H1 (cell line): ENCODE measurements around the gene IL19. TPM values are rescaled to one million over a fixed set of nuclear protein-coding genes. Genes with fewer than 3 reads are reported as not detected.

ENCODE experiments used
- CTCF ChIA-PET: fragments of 300-600 bp; sonication (Branson Sonifier 250); formaldehyde crosslinking; loops from one replicate; lab custom pipeline; 2021; ENCODE audit not compliant: partially characterized antibody; lab: Charles Lee
- POLR2A ChIA-PET: fragments of 300-600 bp; sonication (Branson Sonifier 250); formaldehyde crosslinking; loops from one replicate; lab custom pipeline; 2021; ENCODE audit warnings: inconsistent platforms; ENCODE audit not compliant: partially characterized antibody; lab: Charles Lee
- DNase-seq, 2 experiments: peaks; one replicate each; pipeline versions ENCODE4 v3.0.0 to v3.0.0-alpha.2; 2010 to 2022; ENCODE audit warnings: low spot score in 2 of 2, low read depth in 1 of 2, mixed read lengths in 1 of 2
- FAIRE-seq: peaks from 2 replicates; lab custom pipeline; 2011; peaks lifted over from hg19 to GRCh38; lab: Jason Lieb, UNC
- H2AFZ ChIP-seq: 2 replicates; pipeline ENCODE4 v1.8.1; 2012; ENCODE audit warnings: low read length, inconsistent platforms
- H2AK5ac ChIP-seq: 2 replicates; pipeline ENCODE4 v1.6.1; 2013; ENCODE audit warnings: low read depth, low read length
- H2BK120ac ChIP-seq: replicated peaks from 2 replicates; pipeline ENCODE3; 2013; ENCODE audit warnings: low read depth, low read length, inconsistent platforms
- H2BK12ac ChIP-seq: 2 replicates; pipeline ENCODE4 v1.6.1; 2013; ENCODE audit warnings: low read depth, low read length
- H2BK15ac ChIP-seq: 2 replicates; pipeline ENCODE4 v1.6.1; 2013; ENCODE audit warnings: low read length
- H2BK20ac ChIP-seq: 2 replicates; pipeline ENCODE4 v1.6.1; 2013; ENCODE audit warnings: low read length
- H2BK5ac ChIP-seq: 2 replicates; pipeline ENCODE4 v1.6.1; 2013; ENCODE audit warnings: low read depth, low read length
- H3K14ac ChIP-seq: 2 replicates; pipeline ENCODE4 v1.6.1; 2013; ENCODE audit warnings: inconsistent platforms; ENCODE audit not compliant: insufficient read length
- H3K18ac ChIP-seq: 2 replicates; pipeline ENCODE4 v1.6.1; 2013; ENCODE audit warnings: low read length; ENCODE audit errors: extremely low read depth
- H3K23ac ChIP-seq: 2 replicates; pipeline ENCODE4 v1.6.1; 2013; ENCODE audit warnings: inconsistent platforms; ENCODE audit not compliant: insufficient read length
- H3K23me2 ChIP-seq: 2 replicates; pipeline ENCODE4 v1.6.1; 2013; ENCODE audit warnings: low read depth, low read length
- H3K27ac ChIP-seq: 2 replicates; pipeline ENCODE4 v1.6.1; 2011; ENCODE audit warnings: low read depth, low read length, inconsistent platforms
- H3K27me3 ChIP-seq, 4 experiments: replicated peaks in 1 of 4; 1 replicate in 1 of 4; 2 replicates in 3 of 4; pipeline versions ENCODE4 v1.6.1 to v1.8.1; 2011 to 2013; ENCODE audit warnings: low read length in 3 of 4, mild to moderate bottlenecking in 3 of 4, inconsistent platforms in 2 of 4, mixed read lengths in 2 of 4, moderate library complexity in 1 of 4; ENCODE audit not compliant: control insufficient read depth in 3 of 4, insufficient read depth in 3 of 4; ENCODE audit errors: extremely low read depth in 1 of 4
- H3K36me3 ChIP-seq, 4 experiments: 2 replicates each; pipeline versions ENCODE4 v1.6.1 to v1.8.1; 2011 to 2013; ENCODE audit warnings: mild to moderate bottlenecking in 4 of 4, low read length in 3 of 4, moderate library complexity in 2 of 4, control low read depth in 1 of 4, inconsistent platforms in 1 of 4; ENCODE audit not compliant: insufficient read depth in 4 of 4, control insufficient read depth in 2 of 4
- H3K4ac ChIP-seq: replicated peaks from 2 replicates; pipeline ENCODE3; 2013; ENCODE audit warnings: low read length, low read depth, mixed read lengths, inconsistent platforms; ENCODE audit not compliant: insufficient read length
- H3K4me1 ChIP-seq, 4 experiments: replicated peaks in 1 of 4; 1 replicate in 1 of 4; 2 replicates in 3 of 4; pipeline versions ENCODE4 v1.6.1 to v1.8.1; 2011 to 2013; ENCODE audit warnings: low read length in 3 of 4, inconsistent platforms in 2 of 4, mixed read lengths in 1 of 4; ENCODE audit not compliant: insufficient read depth in 4 of 4, control insufficient read depth in 3 of 4
- H3K4me2 ChIP-seq, 2 experiments: 2 replicates each; pipeline versions ENCODE4 v1.6.1 to v1.8.1; 2011 to 2013; ENCODE audit warnings: low read depth in 2 of 2, low read length in 2 of 2, control low read depth in 1 of 2, inconsistent platforms in 1 of 2, mild to moderate bottlenecking in 1 of 2; ENCODE audit not compliant: insufficient read depth in 1 of 2
- H3K4me3 ChIP-seq, 4 experiments: fragments of 200-600, 300-600 bp in 1 of 4; sonication (generic), shearing (Covaris generic), sonication (Bioruptor Twin) in 1 of 4; 2 replicates each; pipeline versions ENCODE4 v1.5.1 to v1.8.1; 2011 to 2016; ENCODE audit warnings: low read length in 4 of 4, low read depth in 3 of 4, control low read depth in 2 of 4, inconsistent platforms in 2 of 4, mild to moderate bottlenecking in 2 of 4, mixed read lengths in 1 of 4, moderate library complexity in 1 of 4; ENCODE audit not compliant: insufficient read depth in 2 of 4; ENCODE audit errors: extremely low read depth in 1 of 4
- H3K56ac ChIP-seq: replicated peaks from 2 replicates; pipeline ENCODE3; 2013; ENCODE audit warnings: low read depth, mild to moderate bottlenecking, mixed read lengths, low read length, inconsistent platforms; ENCODE audit not compliant: insufficient read length
- H3K79me1 ChIP-seq: 2 replicates; pipeline ENCODE4 v1.6.1; 2013; ENCODE audit warnings: low read depth, low read length, control low read depth
- H3K79me2 ChIP-seq, 2 experiments: 2 replicates each; pipeline versions ENCODE4 v1.6.1 to v1.8.1; 2012 to 2013; ENCODE audit warnings: low read length in 2 of 2, mild to moderate bottlenecking in 2 of 2, inconsistent platforms in 1 of 2; ENCODE audit not compliant: insufficient read depth in 2 of 2, control insufficient read depth in 1 of 2
- H3K9ac ChIP-seq, 4 experiments: replicated peaks in 1 of 4; 1 replicate in 1 of 4; 2 replicates in 3 of 4; pipeline versions ENCODE4 v1.6.1 to v1.8.1; 2011 to 2013; ENCODE audit warnings: low read depth in 3 of 4, low read length in 3 of 4, control low read depth in 2 of 4, mild to moderate bottlenecking in 2 of 4, moderate library complexity in 2 of 4, inconsistent platforms in 1 of 4; ENCODE audit errors: extremely low read depth in 1 of 4
- H3K9me3 ChIP-seq, 2 experiments: 2 replicates each; pipeline versions ENCODE4 v1.6.1 to v1.8.1; 2012 to 2013; ENCODE audit warnings: mild to moderate bottlenecking in 2 of 2, moderate library complexity in 2 of 2, control low read depth in 1 of 2, inconsistent platforms in 1 of 2, low read depth in 1 of 2, low read length in 1 of 2, mixed read lengths in 1 of 2; ENCODE audit not compliant: insufficient read depth in 2 of 2
- H4K20me1 ChIP-seq, 2 experiments: replicated peaks in 1 of 2; 2 replicates each; pipeline versions ENCODE3 to v1.8.1; 2011 to 2013; ENCODE audit warnings: inconsistent platforms in 2 of 2, low read length in 2 of 2, mild to moderate bottlenecking in 1 of 2; ENCODE audit not compliant: insufficient read depth in 2 of 2, control insufficient read depth in 1 of 2
- H4K5ac ChIP-seq: 2 replicates; pipeline ENCODE4 v1.6.1; 2013; ENCODE audit warnings: low read length, low read depth, mixed read lengths, inconsistent platforms; ENCODE audit not compliant: insufficient read length
- H4K8ac ChIP-seq: 2 replicates; pipeline ENCODE4 v1.8.0; 2013; ENCODE audit warnings: mild to moderate bottlenecking, moderate library complexity, low read length, inconsistent platforms; ENCODE audit not compliant: insufficient read depth; ENCODE audit errors: extremely low read depth
- H4K91ac ChIP-seq: replicated peaks from 2 replicates; pipeline ENCODE3; 2013; ENCODE audit warnings: low read length, mixed read lengths, inconsistent platforms; ENCODE audit not compliant: insufficient read length
- SUZ12 ChIP-seq: fragments of 200-600 bp; sonication (generic); IDR thresholded peaks from 2 replicates; pipeline ENCODE4 v1.6.1; 2012; ENCODE audit warnings: mild to moderate bottlenecking, inconsistent platforms, low read length, moderate library complexity, mixed read lengths
- ZNF274 ChIP-seq: IDR thresholded peaks from 2 replicates; pipeline ENCODE4 v1.7.0; 2012; ENCODE audit warnings: low read length, borderline replicate concordance; ENCODE audit errors: extremely low read depth
- WGBS, 2 experiments: shearing (Covaris generic) in 1 of 2; methylation state at CpG; one replicate each; pipeline versions ENCODE4 v1.1.6 to v1.1.7; 2013 to 2015; ENCODE audit warnings: low lambda C conversion rate in 2 of 2, mixed read lengths in 2 of 2, inconsistent platforms in 1 of 2, low coverage in 1 of 2, missing lambda C conversion rate in 1 of 2; ENCODE audit not compliant: insufficient replicate concordance in 2 of 2, insufficient coverage in 1 of 2, insufficient read length in 1 of 2; ENCODE audit errors: extremely low coverage in 1 of 2, missing lambda C conversion rate in 1 of 2; 5-methylcytosine and 5-hydroxymethylcytosine counted together
- polyA plus RNA-seq, 7 experiments: library from polyadenylated mRNA; depleted of rRNA in 3 of 7; stranded (reverse) in 5 of 7; unstranded in 2 of 7; fragments of >200 nt in 5 of 7; fragments of 200-250 nt in 2 of 7; gene quantifications; 1 replicate in 5 of 7; 2 replicates in 1 of 7; 4 replicates in 1 of 7; pipeline versions ENCODE4 v1.2.1 to v1.2.3, GENCODE V29; 2011 to 2013; ENCODE audit warnings: missing spikeins in 2 of 7, mixed read lengths in 2 of 7
- total RNA-seq: library from RNA; stranded (reverse); fragmentation: NEBNext Ultra II Directional; extraction: Animal tissue kit (Norgen Biotek cat#: 25700); gene quantifications from 2 replicates; pipeline ENCODE4 v1.2.1, GENCODE V29; 2021

The IL19 gene
- total and polyA plus RNA-seq, 2 of the 8 experiments (the other 6 are each of a cell fraction or from before 2014, with no cell fraction given), result not detected

DNA sequence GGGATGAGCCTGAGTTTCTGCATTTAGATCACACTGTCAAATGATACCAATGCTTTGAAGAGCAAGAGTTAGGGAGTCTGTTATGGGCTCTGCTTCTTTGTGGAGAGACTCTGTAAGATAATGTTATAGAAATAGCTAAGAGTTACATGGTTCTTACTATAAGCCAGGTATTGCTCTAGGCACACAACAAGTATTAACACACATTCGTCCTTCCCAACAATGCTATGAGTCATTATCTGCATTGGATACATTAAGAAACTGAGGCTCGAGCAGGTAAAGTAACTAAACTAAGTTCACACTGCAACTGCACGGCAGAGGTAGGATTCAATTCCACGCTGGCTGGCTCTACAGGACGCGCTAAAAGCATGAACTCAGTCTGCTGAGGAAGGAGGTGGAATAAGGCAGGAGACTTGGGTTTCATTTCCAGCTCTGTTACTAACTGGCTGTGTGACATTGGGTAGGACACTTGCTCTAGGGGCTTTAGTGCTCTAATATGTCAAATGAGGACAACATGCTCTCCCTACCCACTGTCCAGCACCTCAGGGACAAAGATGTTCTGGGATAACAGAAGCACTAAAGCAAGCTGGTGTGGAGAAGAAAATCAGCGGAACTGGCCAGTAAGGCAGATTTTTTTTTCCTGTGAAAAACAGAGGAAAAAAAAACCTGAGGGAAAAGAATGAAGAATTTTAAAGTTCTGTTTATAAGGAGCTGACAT lies 71.2 kb downstream of the IL19 start:
- H3K79me2 ChIP-seq, result no peaks in the 10 kb centered on the region
- no peak overlapping the region for H3K4me3 ChIP-seq
- DNase-seq, result no peak
- no peak overlapping the region for H4K8ac ChIP-seq
- H3K14ac ChIP-seq, result no peak overlapping the region
- no peaks in the 10 kb centered on the region for H3K79me1 ChIP-seq
- H3K23me2 ChIP-seq, result peaks cover 2% of the 10 kb centered on the region; the same call in 1 of the 2 replicates
- no peak overlapping the region for H2BK12ac ChIP-seq
- ChIA-PET POLR2A (no interaction called here), CTCF (interaction anchor here (0.8 to 2.6 kb wide), 12 partner anchors 14 to 140 kb away, joined by 3 to 8 read pairs (median 4); partner anchors contain the start of gene IL20)
- no peak for FAIRE-seq
- no peaks in the 10 kb centered on the region for H3K4me1 ChIP-seq
- H3K4ac ChIP-seq, result no peak overlapping the region
- H4K91ac ChIP-seq, result no peak overlapping the region
- no peak overlapping the region for H4K5ac ChIP-seq
- H3K27ac ChIP-seq, result no peak overlapping the region
- H3K9me3 ChIP-seq, result no peaks in the 10 kb centered on the region
- H3K27me3 ChIP-seq, result no peaks in the 10 kb centered on the region
- H2AK5ac ChIP-seq, result no peak overlapping the region
- no peak overlapping the region for H3K9ac ChIP-seq
- no peak overlapping the region for H2BK5ac ChIP-seq
- no peaks in the 10 kb centered on the region for H3K36me3 ChIP-seq
- no peaks in the 10 kb centered on the region for H4K20me1 ChIP-seq
- H2AFZ ChIP-seq, result no peak overlapping the region
- H2BK15ac ChIP-seq, result no peak overlapping the region
- 92% methylated on average over 7 of the region's 7 CpGs; no CpG with 5 or more reads in 1 of the 2 experiments for WGBS, 2 experiments
- no peak overlapping the region for H3K4me2 ChIP-seq
- H3K23ac ChIP-seq, result no peak overlapping the region
- no peak overlapping the region for H3K18ac ChIP-seq
- no peak overlapping the region for H2BK20ac ChIP-seq
- no peak overlapping the region for H3K56ac ChIP-seq
- H2BK120ac ChIP-seq, result no peak overlapping the region
- no peak for TF ChIP-seq SUZ12
- TF ChIP-seq ZNF274, result no peak
